ENCODE results near the gene TSPYL1.
"Not testable (repeated sequence)": the region's sequence is repeated elsewhere in the genome, so short reads cannot be mapped to it uniquely, and the experiment has no call there.

TSPYL1 gene
- total RNA-seq: 490 to 536 reads per million in 2 donors

- peak; percentile 79 to 98 (median 92) for DNase-seq
These were observed at the start of gene TSPYL1 for GRCh38 chr6:116279232-116280160. TSPYL1 (minus strand) TSS chr6:116279930; CDS start chr6:116279830, 100 bp downstream.

GRCh38 chr6:116329156-116329555 is 49.4 kb upstream of the TSPYL1 start:
- DNase-seq: no peak

- no peak for DNase-seq
These were observed 48.8 kb upstream of the TSPYL1 start for GRCh38 chr6:116328528-116328903.

- DNase-seq: peak in 1 of 5 experiments; percentile 6
These were observed 48.2 kb upstream of the TSPYL1 start for GRCh38 chr6:116327803-116328527.

- DNase-seq: no peak
These were observed 47.3 kb upstream of the TSPYL1 start for GRCh38 chr6:116326996-116327395.

GRCh38 chr6:116326181-116326671 is 46.5 kb upstream of the TSPYL1 start:
- no peak for DNase-seq

- not testable (repeated sequence) for DNase-seq
These were observed 46.0 kb upstream of the TSPYL1 start for GRCh38 chr6:116325634-116326132.

- no peak for DNase-seq
These were observed 44.1 kb upstream of the TSPYL1 start for GRCh38 chr6:116323863-116324262.

- DNase-seq: not testable (repeated sequence)
These were observed 42.2 kb upstream of the TSPYL1 start for GRCh38 chr6:116321933-116322332.

GRCh38 chr6:116316772-116317467 is 37.2 kb upstream of the TSPYL1 start:
- no peak for DNase-seq

GRCh38 chr6:116314878-116315277 is 35.1 kb upstream of the TSPYL1 start:
- no peak for DNase-seq

GRCh38 chr6:116314218-116314617 is 34.5 kb upstream of the TSPYL1 start:
- DNase-seq: no peak

- no peak for DNase-seq
These were observed 33.5 kb upstream of the TSPYL1 start for GRCh38 chr6:116313101-116313776.

- no peak for DNase-seq
These were observed 29.9 kb upstream of the TSPYL1 start for GRCh38 chr6:116309657-116310056.

GRCh38 chr6:116309001-116309400 is 29.3 kb upstream of the TSPYL1 start:
- no peak for DNase-seq

- DNase-seq: no peak
These were observed 27.9 kb upstream of the TSPYL1 start for GRCh38 chr6:116307633-116308032.

GRCh38 chr6:116307001-116307400 is 27.3 kb upstream of the TSPYL1 start:
- DNase-seq: no peak

GRCh38 chr6:116304538-116305097 is 24.9 kb upstream of the TSPYL1 start:
- no peak for DNase-seq

- DNase-seq: no peak
These were observed 21.4 kb upstream of the TSPYL1 start for GRCh38 chr6:116301104-116301503.

GRCh38 chr6:116300566-116300965 is 20.8 kb upstream of the TSPYL1 start:
- no peak for DNase-seq

GRCh38 chr6:116298973-116299372 is 19.2 kb upstream of the TSPYL1 start:
- no peak for DNase-seq

- DNase-seq: no peak
These were observed 18.5 kb upstream of the TSPYL1 start for GRCh38 chr6:116298273-116298672.

All from T-helper 2 cell (primary cell).